Stimulated activated CD8-positive, alpha-beta memory T cell treated with anti-CD3 and anti-CD28 coated beads, Interleukin-12 subunit alpha, Interleukin-12 subunit beta, amount 100 ng/mL, for 4 hours (primary cell): ENCODE data around the gene COL4A6.
"Not testable (repeated sequence)": the region's sequence is repeated elsewhere in the genome, so short reads cannot be mapped to it uniquely, and the experiment has no call there.

ENCODE experiments used
- DNase-seq: peaks from one replicate; pipeline ENCODE4 v3.0.0-alpha.2; 2020; ENCODE audit warnings: low read depth

COL4A6 gene

GRCh38 chrX:108438110-108438623 is at the start of gene COL4A6:
Gene COL4A6 (minus strand): TSS chrX:108438422. CDS start chrX:108438196, 226 bp downstream.
- no peak for DNase-seq

GRCh38 chrX:108485960-108486359 is 47.7 kb upstream of the COL4A6 start:
- DNase-seq, result no peak

- DNase-seq, result no peak
Measured at GRCh38 chrX:108484251-108484650, 46.0 kb upstream of the COL4A6 start.

- DNase-seq, result not testable (repeated sequence)
Measured at GRCh38 chrX:108481528-108481927, 43.3 kb upstream of the COL4A6 start.

GRCh38 chrX:108473979-108474378 is 35.8 kb upstream of the COL4A6 start:
- DNase-seq, result no peak

- no peak for DNase-seq
Measured at GRCh38 chrX:108468486-108468885, 30.3 kb upstream of the COL4A6 start.

- DNase-seq, result no peak
Measured at GRCh38 chrX:108464604-108465003, 26.4 kb upstream of the COL4A6 start.

- DNase-seq, result no peak
Measured at GRCh38 chrX:108456971-108457477, 18.8 kb upstream of the COL4A6 start.

GRCh38 chrX:108453841-108454240 is 15.6 kb upstream of the COL4A6 start:
- no peak for DNase-seq

- DNase-seq, result no peak
Measured at GRCh38 chrX:108447303-108447702, 9.1 kb upstream of the COL4A6 start.

GRCh38 chrX:108442901-108443464 is 4.8 kb upstream of the COL4A6 start:
- DNase-seq, result no peak

GRCh38 chrX:108439961-108440696 is 1.9 kb upstream of the COL4A6 start:
- no peak for DNase-seq

- no peak for DNase-seq
Measured at GRCh38 chrX:108439426-108439942, 1.3 kb upstream of the COL4A6 start, which contains the start of gene COL4A5. Gene COL4A5 (plus strand): TSS chrX:108439838. CDS start chrX:108440126, 288 bp downstream.

- no peak for DNase-seq
Measured at GRCh38 chrX:108437349-108438109, 693 bp downstream of the COL4A6 start.

- DNase-seq, result no peak
Measured at GRCh38 chrX:108435261-108435660, 3.0 kb downstream of the COL4A6 start.

GRCh38 chrX:108426262-108426661 is 12.0 kb downstream of the COL4A6 start:
- no peak for DNase-seq

- DNase-seq, result no peak
Measured at GRCh38 chrX:108420481-108420880, 17.7 kb downstream of the COL4A6 start.

- no peak for DNase-seq
Measured at GRCh38 chrX:108419401-108419800, 18.8 kb downstream of the COL4A6 start.

GRCh38 chrX:108417257-108417656 is 21.0 kb downstream of the COL4A6 start:
- no peak for DNase-seq

GRCh38 chrX:108415891-108416290 is 22.3 kb downstream of the COL4A6 start:
- DNase-seq, result no peak

- no peak for DNase-seq
Measured at GRCh38 chrX:108415146-108415545, 23.1 kb downstream of the COL4A6 start.

- DNase-seq, result no peak
Measured at GRCh38 chrX:108412783-108413182, 25.4 kb downstream of the COL4A6 start.
